BJ (cell line): ENCODE results near the gene SDHB. TPM values are rescaled to one million over a fixed set of nuclear protein-coding genes. Genes with fewer than 3 reads are reported as not detected.

Experiments
- CTCF ChIA-PET: fragments of 350-600 bp; formaldehyde crosslinking; extraction: SDS; loops from one replicate; lab custom pipeline; 2021; ENCODE audit warnings: antibody characterized with exemption, inconsistent platforms; lab: Yijun Ruan, JAX
- POLR2A ChIA-PET: fragments of 300-600 bp; sonication (Branson Sonifier 250); formaldehyde crosslinking; extraction: SDS; loops from one replicate; lab custom pipeline; 2021; ENCODE audit warnings: antibody characterized with exemption; lab: Charles Lee
- DNase-seq: peaks from one replicate; pipeline ENCODE4 v3.0.0-alpha.2; 2011; ENCODE audit warnings: low read depth
- H3K27me3 ChIP-seq: 2 replicates; pipeline ENCODE4 v1.6.0; 2011; ENCODE audit warnings: low read length; ENCODE audit not compliant: control insufficient read depth, insufficient read depth
- H3K36me3 ChIP-seq: 2 replicates; pipeline ENCODE4 v1.5.1; 2011; ENCODE audit warnings: low read length; ENCODE audit not compliant: control insufficient read depth, insufficient read depth
- H3K4me3 ChIP-seq: 2 replicates; pipeline ENCODE4 v1.5.1; 2011; ENCODE audit warnings: low read depth, mild to moderate bottlenecking, control low read depth, low read length
- CTCF ChIP-seq: IDR thresholded peaks from 2 replicates; pipeline ENCODE4 v1.5.1; 2011; ENCODE audit warnings: low read depth, mild to moderate bottlenecking, control low read depth, inconsistent platforms, low read length, moderate library complexity; ENCODE audit not compliant: insufficient read depth
- polyA plus RNA-seq: library from polyadenylated mRNA; depleted of rRNA; stranded (reverse); fragments of >200 nt; gene quantifications from 2 replicates; pipeline ENCODE4 v1.2.3, GENCODE V29; 2011

Gene SDHB
- polyA plus RNA-seq, 1 experiment, result 115 TPM

GRCh38 chr1:17097787-17098186 is 44.0 kb upstream of the SDHB start:
- H3K4me3 ChIP-seq, result no peak overlapping the region
- ChIA-PET POLR2A (no interaction called here), CTCF (no interaction called here)
- TF ChIP-seq CTCF, result no peak
- H3K27me3 ChIP-seq, result peaks cover 15% of the 10 kb centered on the region
- H3K36me3 ChIP-seq, result no peaks in the 10 kb centered on the region
- no peak for DNase-seq

- no peak overlapping the region for H3K4me3 ChIP-seq
- POLR2A ChIA-PET, result no interaction called here
- TF ChIP-seq CTCF, result no peak
- CTCF ChIA-PET, result no interaction called here
- H3K36me3 ChIP-seq, result no peaks in the 10 kb centered on the region
- DNase-seq, result no peak
- H3K27me3 ChIP-seq, result peaks cover 15% of the 10 kb centered on the region
These were observed 43.3 kb upstream of the SDHB start for GRCh38 chr1:17097147-17097546.

GRCh38 chr1:17096584-17096983 is 42.8 kb upstream of the SDHB start:
- ChIA-PET CTCF (no interaction called here), POLR2A (no interaction called here)
- Histone ChIP-seq H3K4me3 (no peak overlapping the region), H3K27me3 (peaks cover 15% of the 10 kb centered on the region), H3K36me3 (no peaks in the 10 kb centered on the region)
- no peak for DNase-seq
- TF ChIP-seq CTCF, result no peak

GRCh38 chr1:17095141-17095540 is 41.3 kb upstream of the SDHB start:
- no peaks in the 10 kb centered on the region for H3K36me3 ChIP-seq
- no peak overlapping the region for H3K4me3 ChIP-seq
- ChIA-PET POLR2A (no interaction called here), CTCF (no interaction called here)
- peaks cover 11% of the 10 kb centered on the region for H3K27me3 ChIP-seq
- DNase-seq, result no peak
- no peak for TF ChIP-seq CTCF

- H3K27me3 ChIP-seq, result peaks cover 11% of the 10 kb centered on the region
- no peak for TF ChIP-seq CTCF
- ChIA-PET CTCF (no interaction called here), POLR2A (no interaction called here)
- no peak for DNase-seq
- H3K36me3 ChIP-seq, result no peaks in the 10 kb centered on the region
- no peak overlapping the region for H3K4me3 ChIP-seq
These were observed 40.8 kb upstream of the SDHB start for GRCh38 chr1:17094664-17095063.
